Activated T-cell treated with anti-CD3 and anti-CD28 coated beads for 48 hours (primary cell): ENCODE measurements around the gene MAPK13.

ENCODE experiments used
- DNase-seq: peaks from one replicate; pipeline ENCODE4 v3.0.0-alpha.2; 2020; ENCODE audit warnings: low read depth

The MAPK13 gene

DNA sequence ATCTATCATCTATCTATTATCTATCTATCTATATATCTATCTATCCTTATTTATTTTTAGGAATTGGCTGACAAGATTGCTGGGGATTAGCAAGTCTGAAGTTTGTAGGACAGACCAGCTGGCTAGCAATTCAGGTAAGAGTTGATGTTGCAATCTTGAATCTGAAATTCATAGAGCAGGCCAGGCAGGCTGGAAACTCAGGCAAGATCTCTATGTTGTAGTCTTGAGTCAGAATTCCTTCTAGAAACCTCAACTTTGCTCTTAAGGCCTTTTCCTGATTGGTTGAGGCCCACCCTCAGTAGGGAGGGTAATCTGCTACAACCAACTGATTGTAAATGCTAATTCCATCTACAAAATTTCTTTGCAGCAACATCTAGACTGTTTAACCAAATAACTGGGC lies 19.2 kb downstream of the MAPK13 start:
- no peak for DNase-seq

DNA sequence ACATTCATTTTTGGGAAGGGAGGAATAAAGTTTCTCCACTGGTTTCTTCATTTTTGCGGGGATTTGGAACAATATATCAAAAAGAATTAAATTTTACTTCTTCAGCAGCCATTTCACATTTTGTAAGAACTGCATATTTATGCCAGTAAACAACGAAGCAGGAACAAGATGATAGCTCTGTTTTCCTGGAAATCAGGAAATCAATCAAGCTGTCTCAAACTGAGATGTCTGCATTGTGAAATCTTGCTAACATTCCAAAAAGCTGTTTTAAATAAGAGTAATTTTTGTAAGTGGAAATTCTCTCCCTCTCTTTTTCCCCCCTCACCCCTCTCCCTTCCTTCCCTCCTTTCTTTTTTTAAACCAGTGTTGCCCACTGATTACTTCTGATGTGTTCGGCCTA lies 20.0 kb downstream of the MAPK13 start:
- no peak for DNase-seq

DNA sequence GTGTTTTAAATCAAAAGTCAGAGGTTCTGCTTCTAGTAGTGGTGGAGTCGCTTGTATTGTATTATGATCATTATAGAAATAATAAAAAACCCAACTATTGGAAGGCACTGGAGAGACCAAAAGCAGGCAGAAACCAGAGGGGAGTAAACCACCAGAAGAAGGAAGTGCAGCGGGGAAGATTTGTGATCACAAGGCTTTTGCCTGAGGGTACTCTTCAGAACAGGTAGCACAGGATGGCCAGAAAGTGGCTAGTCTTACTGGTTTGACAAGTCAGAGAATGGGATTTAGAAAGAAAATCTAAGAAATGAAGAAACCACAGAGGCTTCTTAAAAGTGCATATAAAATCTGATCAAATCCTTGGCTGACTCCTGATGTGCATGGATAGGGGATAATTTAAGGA lies 24.0 kb downstream of the MAPK13 start:
- no peak for DNase-seq

DNA sequence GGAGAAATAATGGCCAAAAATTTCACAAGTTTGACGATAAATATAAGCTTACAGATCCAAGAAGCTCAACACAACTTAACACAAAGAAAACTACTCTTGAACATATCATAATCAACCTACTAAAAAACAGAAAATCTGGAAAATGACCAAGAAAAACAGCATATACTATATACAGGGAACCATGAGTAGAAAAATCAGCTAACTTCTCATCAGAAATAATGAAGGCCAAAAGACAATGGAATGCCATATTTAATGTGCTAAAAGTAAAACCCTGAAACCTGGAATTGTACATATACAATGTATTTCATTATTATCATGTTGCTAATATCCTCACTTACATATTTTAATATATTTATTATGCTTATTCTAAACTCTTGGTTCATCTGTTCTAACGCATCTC lies 25.3 kb downstream of the MAPK13 start:
- no peak for DNase-seq

DNA sequence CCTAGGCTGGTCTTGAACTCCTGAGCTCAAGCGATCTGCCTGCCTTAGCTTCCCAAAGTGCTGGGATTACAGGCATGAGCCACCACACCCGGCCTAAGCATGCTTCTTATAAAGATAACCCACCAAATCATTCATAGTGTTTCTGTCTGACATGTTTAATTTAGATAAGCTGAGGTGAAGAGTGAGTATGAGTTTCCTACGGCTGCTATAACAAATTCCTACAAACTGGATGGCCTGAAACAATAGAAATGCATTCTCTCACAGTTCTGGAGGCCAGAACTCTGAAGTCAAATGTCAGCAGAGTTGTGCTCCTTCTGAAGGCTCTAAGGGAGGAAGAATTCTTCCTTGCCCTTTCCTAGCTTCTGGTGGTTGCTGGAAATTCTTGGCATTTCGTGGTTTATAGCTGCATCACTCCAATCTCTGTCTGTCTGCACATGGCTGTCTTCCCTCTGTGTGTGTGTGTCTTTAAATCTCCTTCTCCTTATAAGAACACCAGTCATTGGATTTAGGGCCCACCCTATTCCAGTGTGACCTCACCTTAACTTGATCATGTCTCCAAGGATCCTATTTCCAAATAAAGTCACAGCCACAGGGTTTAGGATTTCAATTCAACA lies 29.9 kb downstream of the MAPK13 start:
- no peak for DNase-seq

DNA sequence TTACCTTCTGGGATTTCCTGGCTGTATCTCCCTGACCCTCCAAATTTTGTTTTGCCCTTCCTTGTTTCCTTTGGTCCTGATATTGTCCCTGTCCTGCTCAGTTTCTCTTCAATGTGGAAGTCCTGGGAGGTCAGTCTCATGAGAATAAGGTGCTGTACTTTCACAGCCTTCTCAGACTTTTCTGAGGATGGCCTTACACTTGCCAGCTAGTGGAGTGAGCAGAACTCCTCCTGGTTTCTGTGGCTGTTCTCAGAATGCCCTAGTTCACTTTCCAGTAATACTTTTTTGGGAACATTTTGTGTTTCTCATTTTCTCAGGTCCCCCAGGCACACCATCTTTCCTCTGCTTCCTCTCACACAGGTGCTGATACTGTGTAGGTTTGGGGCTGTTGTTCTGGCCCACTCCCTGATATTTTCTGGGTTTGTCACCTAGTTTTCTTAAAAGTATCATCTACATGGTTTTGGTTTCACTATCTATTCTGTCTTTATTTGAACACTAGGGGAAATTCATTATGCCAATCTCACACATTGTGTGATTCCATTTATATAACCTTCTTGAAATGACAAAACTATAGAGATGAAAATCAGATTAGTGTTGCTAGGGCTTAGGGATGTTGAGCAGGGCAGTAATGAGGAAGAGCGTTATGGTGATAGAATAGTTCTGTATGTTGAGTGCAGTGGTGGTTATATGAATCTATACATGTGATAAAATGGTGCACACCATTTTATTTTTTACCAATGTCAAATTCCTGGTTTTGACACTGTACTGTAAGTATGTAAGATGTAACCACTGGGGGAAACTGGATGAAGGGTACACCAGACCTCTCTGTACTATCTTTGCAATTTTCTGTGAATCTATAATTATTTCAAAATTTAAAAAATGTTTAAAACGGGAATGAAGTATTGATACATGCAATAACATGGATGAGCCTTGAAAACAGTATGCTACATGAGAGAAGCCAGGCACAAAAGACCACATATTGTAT lies 39.0 kb downstream of the MAPK13 start:
- no peak for DNase-seq

DNA sequence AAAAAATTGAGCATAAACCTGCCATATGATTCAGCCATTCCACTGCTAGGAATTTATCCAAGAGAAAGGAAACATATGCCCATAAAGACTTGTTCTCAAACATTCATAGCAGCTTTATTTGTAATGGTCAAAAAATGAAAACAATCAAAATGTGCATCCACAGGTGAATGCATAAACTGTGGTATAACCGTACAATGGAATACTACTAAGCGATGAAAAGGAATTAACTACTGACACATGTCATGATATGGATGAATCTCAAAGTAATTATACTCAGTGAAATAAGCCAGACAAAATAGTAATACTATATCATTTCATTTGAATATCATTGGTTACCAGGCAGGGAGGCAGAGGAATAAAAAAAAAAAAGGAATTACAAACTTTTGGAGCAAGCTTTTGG lies 40.4 kb downstream of the MAPK13 start:
- DNase-seq: no peak

DNA sequence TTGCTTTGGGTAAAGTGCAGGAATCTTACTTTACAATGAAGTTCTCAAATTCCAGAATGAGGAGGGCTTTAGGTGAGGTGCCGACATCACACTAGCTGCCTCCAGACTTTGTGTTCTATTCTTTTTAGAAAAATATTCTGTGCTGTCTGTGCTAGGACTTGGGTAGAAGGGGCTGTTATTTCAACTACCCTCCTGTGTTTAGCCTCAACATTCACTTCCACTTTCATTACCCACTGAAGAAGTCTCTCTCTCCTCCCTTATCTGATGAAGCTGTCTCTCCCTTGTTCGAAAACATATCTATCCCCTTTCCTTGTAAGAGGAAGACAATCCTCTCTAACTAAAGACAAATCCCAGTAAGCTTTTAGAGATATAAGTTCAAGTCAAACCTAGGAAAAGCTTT lies 41.3 kb downstream of the MAPK13 start:
- DNase-seq: no peak

DNA sequence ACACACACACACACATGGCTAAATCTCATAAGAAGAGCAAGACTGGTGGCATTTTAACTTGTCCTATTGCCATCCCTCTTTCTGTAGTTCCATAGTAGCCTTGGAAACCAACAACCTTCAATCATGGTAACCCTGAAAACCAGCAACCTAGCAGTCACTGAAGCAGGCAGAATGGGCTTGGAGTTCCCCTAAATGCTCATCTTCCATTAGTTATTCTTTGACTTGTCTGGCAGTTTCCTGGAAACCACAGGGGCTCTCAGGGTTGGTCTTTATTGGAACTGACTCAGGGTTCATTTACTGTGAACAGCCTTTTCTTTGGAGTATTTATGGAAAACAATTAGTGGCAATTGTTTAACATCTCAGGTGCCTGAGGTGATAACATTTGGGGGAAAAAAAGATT lies 46.9 kb downstream of the MAPK13 start:
- no peak for DNase-seq

DNA sequence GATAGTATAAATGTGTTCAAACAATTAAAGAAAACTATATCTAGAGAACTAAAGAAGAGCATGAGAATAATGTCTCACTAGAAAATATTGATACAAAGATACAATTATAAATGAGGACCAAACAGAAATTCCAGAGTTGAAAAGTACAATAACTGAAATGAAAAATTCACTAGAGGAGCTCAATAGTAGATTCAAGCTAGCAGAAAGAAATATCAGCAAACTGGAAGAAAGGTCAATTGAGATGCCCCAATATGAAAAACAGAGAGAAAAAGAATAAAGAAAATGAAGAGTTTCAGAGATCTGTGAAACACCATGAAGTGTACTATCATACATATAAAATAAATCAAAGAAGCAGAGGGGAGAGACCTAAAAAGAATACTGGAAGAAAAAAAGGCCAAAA lies 48.2 kb downstream of the MAPK13 start:
- no peak for DNase-seq

DNA sequence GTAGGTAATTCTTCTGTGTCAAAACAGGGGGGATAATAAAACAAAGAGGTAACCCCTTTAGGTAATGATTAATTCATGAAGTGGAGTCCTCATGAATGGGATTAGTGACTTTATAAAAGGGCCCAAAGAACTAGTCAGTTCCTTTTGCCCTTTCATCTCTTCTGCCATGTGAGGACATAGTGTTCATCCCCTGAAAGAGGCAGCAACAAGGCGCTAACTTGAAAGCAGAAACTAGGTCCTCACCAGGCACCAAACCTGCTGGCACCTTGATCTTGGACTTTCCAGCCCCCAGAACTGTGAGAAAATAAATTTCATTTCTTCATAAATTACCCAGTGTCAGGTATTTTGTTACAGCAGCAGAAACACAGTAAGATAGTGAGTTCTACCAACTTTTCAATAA lies 49.8 kb downstream of the MAPK13 start:
- no peak for DNase-seq

DNA sequence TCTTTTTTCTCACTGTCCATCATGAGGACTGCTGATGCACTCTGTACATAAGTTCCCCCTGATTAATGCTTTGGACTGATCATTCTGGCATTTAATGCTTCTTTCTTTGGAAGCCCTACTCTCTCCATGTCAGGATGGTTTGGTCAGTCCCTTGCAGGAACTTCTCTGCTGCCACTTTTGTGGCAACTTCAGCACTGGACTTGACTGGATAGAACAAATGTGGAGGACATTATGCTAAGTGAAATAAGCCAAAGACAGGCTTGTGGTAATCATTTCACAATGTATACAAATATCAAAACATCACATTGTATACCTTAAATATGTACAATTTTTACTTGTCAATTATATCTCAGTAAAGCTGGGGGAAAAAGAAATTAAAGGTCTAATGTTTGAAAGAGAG lies 54.0 kb downstream of the MAPK13 start:
- no peak for DNase-seq

DNA sequence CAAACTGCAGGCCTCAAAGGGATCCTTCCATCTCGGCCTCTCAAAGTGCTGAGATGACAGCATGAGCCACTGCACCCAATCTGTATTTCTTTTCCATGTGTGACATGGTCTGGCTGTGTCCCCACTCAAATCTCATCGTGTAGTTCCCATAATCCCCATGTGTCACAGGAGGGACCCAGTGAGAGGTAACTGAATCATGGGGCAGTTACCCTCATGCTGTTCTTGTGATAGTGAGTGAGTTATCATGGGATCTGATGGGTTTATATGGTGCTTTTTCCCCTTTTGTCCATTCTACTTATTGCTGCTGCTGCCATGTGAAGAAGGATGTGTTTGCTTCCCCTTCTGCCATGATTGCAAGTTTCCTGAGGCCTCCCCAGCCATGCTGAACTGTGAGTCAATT lies 55.9 kb downstream of the MAPK13 start:
- DNase-seq: no peak

DNA sequence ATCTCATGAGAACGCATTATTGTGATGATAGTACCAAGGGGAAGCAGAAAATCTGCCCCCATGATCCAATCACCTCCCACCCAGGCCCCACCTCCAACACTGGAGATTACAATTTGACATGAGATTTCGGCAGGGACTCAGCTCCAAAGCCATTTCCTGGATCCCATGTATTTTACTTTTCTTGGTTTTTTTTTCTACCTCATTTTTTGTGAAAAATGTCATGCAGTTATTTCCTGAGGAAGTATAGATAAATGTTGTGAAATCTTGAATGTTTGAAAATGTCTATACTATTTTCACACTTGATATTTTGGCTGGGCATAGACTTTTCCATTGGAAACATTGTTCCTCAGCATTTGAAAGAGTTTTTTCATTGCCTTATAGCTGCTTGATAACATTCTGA lies 57.1 kb downstream of the MAPK13 start:
- DNase-seq: no peak
